ENCODE results near the gene OLFM4.

- TF ChIP-seq POLR2A (IDR thresholded peaks at IDR 0.05) (no peak), CTCF (IDR thresholded peaks at IDR 0.05) (no peak)
Measured at GRCh38 chr13:52991344-52992020, 37.1 kb upstream of the OLFM4 start.

All from uterus (tissue), 2 donors.